NK-92 (cell line): ENCODE results near the gene FSTL4.
"Not testable (repeated sequence)": the region's sequence is repeated elsewhere in the genome, so short reads cannot be mapped to it uniquely, and the experiment has no call there.

Source experiments
- DNase-seq: peaks from one replicate; lab custom pipeline; 2025; ENCODE audit not compliant: unreplicated experiment; lab: John Stamatoyannopoulos, UW

FSTL4 gene

GRCh38 chr5:133459474-133460160 lies 152.7 kb downstream of the FSTL4 start:
- no peak for DNase-seq

GRCh38 chr5:133458435-133458834 lies 153.9 kb downstream of the FSTL4 start:
- DNase-seq, result no peak

GRCh38 chr5:133457439-133458355 lies 154.6 kb downstream of the FSTL4 start:
- no peak for DNase-seq

GRCh38 chr5:133456933-133457402 lies 155.4 kb downstream of the FSTL4 start:
- no peak for DNase-seq

- DNase-seq, result no peak
These were observed 156.7 kb downstream of the FSTL4 start for GRCh38 chr5:133455676-133456075.

GRCh38 chr5:133454442-133454841 lies 157.9 kb downstream of the FSTL4 start:
- no peak for DNase-seq

- DNase-seq, result no peak
These were observed 158.5 kb downstream of the FSTL4 start for GRCh38 chr5:133453831-133454230.

- no peak for DNase-seq
These were observed 159.1 kb downstream of the FSTL4 start for GRCh38 chr5:133453084-133453780.

GRCh38 chr5:133451926-133452325 lies 160.4 kb downstream of the FSTL4 start:
- DNase-seq, result no peak

- DNase-seq, result no peak
These were observed 162.1 kb downstream of the FSTL4 start for GRCh38 chr5:133450286-133450685.

- DNase-seq, result no peak
These were observed 163.2 kb downstream of the FSTL4 start for GRCh38 chr5:133449181-133449580.

- no peak for DNase-seq
These were observed 165.9 kb downstream of the FSTL4 start for GRCh38 chr5:133446440-133446839.

- no peak for DNase-seq
These were observed 166.6 kb downstream of the FSTL4 start for GRCh38 chr5:133445744-133446143.

- DNase-seq, result not testable (repeated sequence)
These were observed 167.1 kb downstream of the FSTL4 start for GRCh38 chr5:133445204-133445603.

GRCh38 chr5:133444711-133445110 lies 167.6 kb downstream of the FSTL4 start:
- DNase-seq, result no peak

GRCh38 chr5:133441166-133441815 lies 171.1 kb downstream of the FSTL4 start:
- DNase-seq, result no peak

GRCh38 chr5:133440467-133441115 lies 171.8 kb downstream of the FSTL4 start:
- DNase-seq, result no peak

- DNase-seq, result no peak
These were observed 172.5 kb downstream of the FSTL4 start for GRCh38 chr5:133439859-133440258.

- no peak for DNase-seq
These were observed 173.9 kb downstream of the FSTL4 start for GRCh38 chr5:133438487-133438886.

GRCh38 chr5:133434336-133434735 lies 178.0 kb downstream of the FSTL4 start:
- DNase-seq, result no peak
